OCI-LY7 (cell line): Measurements from ENCODE around the gene GNMT.

ENCODE experiments used
- CTCF ChIP-seq: fragments of 200-600 bp; sonication (generic); conservative IDR thresholded peaks from 2 replicates; pipeline ENCODE4 v1.5.1; 2014; ENCODE audit warnings: mild to moderate bottlenecking, antibody characterized with exemption, low read length, moderate library complexity, mixed read lengths
- EZH2phosphoT487 ChIP-seq: fragments of 200-600 bp; sonication (generic); IDR thresholded peaks from 2 replicates; pipeline ENCODE4 v1.6.1; 2018; ENCODE audit warnings: low read depth, borderline replicate concordance, mild to moderate bottlenecking, mixed run types, antibody characterized with exemption, low read length, moderate library complexity, mixed read lengths

- no peak for TF ChIP-seq CTCF
- no peak for TF ChIP-seq EZH2phosphoT487
Measured at GRCh38 chr6:42987533-42988451, 27.2 kb downstream of the GNMT start.
